T-helper 2 cell treated with Interferon-gamma antibody and Interleukin-4, amounts not matched to agents 100 ng/mL and 5 ng/mL, for 36 hours (primary cell): ENCODE data around the gene EPB42. TPM values are rescaled to one million over a fixed set of nuclear protein-coding genes. Genes with fewer than 3 reads are reported as not detected.

Source experiments
- intact Hi-C: fragments of 100-400 bp; cut with micrococcal nuclease; formaldehyde crosslinking; loops from one replicate; pipeline ENCODE4 v1.15.1; 2023
- total RNA-seq: library from RNA; stranded (reverse); gene quantifications from 2 replicates; pipeline ENCODE4 v1.2.3, GENCODE V29; 2022

EPB42 gene
- total RNA-seq, result not detected in 2 replicates

DNA sequence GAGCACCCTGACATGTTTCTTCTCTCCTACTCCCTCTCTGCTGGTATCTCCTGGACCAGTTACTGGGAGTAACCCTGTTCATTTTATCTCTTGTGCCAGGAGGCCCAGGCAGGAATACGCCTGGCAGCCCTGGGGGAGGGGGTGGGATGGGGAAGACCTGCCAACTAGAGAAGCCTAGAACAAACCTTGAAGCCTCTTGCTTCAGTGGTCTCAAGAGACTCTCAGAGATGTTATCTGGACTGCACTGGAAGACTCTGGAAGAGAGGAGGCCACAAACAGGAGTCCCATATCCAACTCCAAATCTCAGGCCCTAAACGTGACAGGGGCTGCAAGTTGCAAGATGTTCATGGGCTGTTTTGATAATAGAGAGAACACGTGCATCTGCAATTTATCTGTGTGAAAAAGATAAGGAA, at the start of gene EPB42:
Gene EPB42 (minus strand): TSS at position 28 of the 413 bp plus-strand sequence. CDS start 193 bp downstream, outside the sequence.
- intact Hi-C loops, result no loop called here

DNA sequence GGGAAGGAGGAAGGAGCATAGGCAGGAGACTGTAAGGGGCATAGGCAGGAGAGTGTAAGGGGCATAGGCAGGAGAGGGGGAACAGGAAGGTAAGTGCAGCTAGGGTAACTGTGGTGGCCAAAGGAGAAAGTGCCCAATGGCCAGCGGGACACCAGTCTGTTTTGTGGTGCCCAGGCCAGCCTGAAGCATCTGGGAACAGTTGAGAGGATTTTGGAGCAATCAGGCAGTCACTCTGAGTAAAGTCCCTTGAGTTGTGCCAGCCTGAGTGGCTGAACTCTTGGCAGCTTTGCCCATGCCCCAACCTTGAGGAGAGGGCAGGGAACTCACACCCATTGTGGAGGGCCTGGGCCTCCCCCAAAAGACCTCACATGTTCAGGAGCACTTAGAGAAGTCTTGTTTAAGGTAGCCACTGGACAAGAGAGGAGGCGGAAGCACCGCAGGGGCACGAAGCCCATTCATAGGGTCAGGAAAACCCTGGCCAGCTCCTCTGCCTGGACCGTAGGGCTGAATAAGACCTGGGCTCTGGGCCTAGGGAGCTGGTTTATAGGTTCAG, 49.4 kb upstream of the EPB42 start:
- intact Hi-C loops, result no loop called here

DNA sequence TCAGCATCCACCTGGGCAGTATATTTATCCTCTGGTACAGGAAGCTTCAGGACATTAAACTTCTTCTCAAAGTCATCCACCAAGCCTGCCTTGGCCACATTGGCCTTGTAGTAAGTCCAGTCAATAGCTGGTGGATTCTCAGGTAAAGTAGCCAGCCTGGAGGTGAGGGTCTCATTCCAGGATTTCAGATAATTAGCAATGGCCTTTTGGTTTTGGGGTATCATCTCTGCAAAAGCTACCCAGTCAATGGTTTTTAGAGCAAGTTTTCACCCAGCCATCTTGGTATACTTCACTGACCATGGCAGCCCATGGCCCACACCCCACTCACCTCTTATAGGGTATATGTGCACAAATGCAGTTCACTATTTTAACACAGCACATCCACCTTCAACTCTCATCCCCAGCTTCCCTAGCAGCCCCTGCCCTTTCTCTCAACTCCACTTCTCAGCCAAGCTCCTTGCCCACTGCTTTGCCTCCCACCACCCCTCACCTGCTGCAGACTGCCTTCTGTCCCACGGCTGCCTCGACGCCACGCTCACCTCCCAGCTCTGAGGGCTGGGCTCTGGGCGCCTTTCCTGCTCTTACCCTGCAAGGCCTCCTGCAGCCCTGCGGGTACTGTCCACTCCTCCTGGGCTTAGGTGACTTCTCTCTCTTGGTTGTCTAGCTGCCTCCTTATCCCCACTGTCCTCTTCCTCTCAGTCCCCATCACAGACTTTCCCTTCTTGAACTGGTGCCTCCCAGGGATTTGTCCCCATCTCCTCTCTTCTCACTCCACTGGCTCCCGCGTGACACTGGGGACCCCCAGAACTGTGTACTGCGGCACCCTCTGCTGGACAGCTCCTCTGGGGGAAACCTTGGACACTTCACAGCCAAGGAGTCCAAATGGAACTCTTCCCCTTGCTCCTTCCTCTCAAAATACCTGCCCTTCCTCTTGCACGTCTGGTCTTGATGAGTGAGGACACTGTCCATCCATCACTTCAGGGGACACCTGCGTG, 47.6 kb upstream of the EPB42 start:
- intact Hi-C loops, result no loop called here

DNA sequence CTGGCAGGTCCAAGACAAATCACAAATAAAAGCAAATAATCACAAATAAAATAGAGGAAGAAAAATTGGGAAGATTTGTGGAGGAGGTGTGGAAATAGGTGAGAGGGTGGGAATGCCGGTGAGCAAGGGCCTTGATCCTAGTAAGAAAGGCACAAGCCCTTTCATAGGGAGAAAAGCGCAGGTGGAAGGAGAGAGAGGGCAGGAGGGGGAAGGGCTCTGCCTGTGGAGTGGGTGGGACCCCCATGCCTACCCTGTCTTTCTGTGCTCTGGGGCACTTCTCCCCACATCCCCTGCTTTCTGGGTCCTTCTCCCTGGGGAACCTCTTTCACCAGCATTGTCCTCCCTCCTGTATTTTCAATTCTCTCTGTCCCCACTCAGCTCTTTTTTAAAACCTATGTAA, 46.6 kb upstream of the EPB42 start:
- intact Hi-C loops, result no loop called here

DNA sequence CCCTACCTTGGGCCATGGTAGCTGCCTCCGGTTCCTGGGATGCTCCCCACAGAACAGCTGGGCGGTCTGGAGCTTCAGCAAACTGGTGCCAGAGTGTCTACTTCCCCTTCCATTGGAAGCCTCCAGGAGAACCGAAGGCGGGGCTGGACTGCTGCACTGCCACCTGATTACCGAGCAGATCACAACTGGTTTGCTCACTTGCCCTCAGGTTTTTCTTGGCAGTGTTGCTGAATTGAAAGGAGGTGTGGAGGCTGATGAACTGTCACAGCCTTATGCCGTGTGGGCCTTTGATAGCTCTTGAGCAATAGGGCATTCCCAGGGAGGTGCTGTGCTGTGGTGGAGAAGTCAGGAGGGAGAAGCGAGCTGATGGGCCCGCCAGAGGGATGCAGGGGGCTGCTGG, 46.0 kb upstream of the EPB42 start, which contains the start of gene TGM5:
Gene TGM5 (minus strand): TSS at position 95 of the 400 bp plus-strand sequence. CDS start 79 bp downstream, at position 16.
- intact Hi-C loops, result no loop called here

- intact Hi-C loops, result no loop called here
Observed at GRCh38 chr15:43266386-43266785, 45.6 kb upstream of the EPB42 start.

DNA sequence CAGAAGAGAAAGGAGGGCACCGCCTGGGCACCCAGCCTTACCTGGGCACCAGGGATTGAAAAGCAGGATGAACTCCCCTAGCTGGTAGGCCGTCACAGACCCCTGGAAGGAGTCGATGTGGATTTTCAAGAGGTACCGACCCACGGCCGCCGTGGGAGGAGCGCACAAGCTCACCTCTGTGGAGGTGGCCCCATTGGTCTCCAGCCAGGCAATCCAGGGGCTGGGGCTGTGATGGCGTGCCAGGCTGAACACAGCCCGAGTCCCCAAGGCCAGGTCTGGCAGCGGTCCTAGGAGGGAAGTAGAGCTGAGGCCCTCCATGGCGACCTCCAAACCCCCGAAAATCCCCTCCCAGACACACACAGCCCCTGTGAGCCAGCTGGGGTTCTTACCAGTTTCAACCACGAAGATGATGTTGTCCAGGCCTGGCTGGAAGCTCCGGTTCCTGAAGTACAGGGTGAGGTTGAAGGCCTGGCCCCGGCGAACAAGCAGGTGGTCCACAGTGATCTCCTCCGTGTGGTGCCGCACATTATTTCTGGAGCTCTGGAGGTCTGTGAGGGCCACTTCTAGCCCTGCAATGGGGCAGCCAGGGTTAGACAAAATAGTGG, 39.3 kb upstream of the EPB42 start:
- intact Hi-C loops, result no loop called here

GRCh38 chr15:43258781-43259180, 38.0 kb upstream of the EPB42 start:
- intact Hi-C loops, result no loop called here

DNA sequence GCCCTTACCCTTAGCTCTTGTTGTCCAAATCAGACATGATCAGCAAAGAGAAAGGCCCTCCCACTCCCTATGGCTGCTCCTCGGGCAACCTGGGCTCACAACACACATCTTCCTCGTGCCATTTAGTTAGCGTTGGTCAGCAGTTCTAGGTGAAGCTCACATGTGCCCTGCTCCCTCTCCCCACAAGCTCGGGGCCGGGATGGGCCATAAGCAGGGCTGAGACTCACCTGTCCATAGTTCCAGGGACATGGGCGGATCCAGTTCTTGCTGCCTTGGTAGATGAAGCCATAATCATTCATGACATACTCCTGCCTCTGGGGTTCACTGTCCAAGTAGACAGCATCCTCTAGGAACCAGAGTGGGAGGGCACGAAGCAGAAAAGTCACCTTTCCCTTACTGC, 35.5 kb upstream of the EPB42 start:
- intact Hi-C loops, result no loop called here

- intact Hi-C loops, result no loop called here
Observed at GRCh38 chr15:43255376-43255775, 34.6 kb upstream of the EPB42 start.

GRCh38 chr15:43253431-43254403, 32.9 kb upstream of the EPB42 start:
- intact Hi-C loops, result no loop called here

GRCh38 chr15:43251871-43252250, 31.0 kb upstream of the EPB42 start:
- intact Hi-C loops, result loop anchor here (1.0 kb wide), 1 partner anchor 33 kb away; no protein-coding TSS in a partner anchor

- intact Hi-C loops, result loop anchor here (1.0 kb wide), 1 partner anchor 34 kb away; no protein-coding TSS in a partner anchor
Observed at GRCh38 chr15:43251185-43251870, 30.5 kb upstream of the EPB42 start.

- intact Hi-C loops, result loop anchor here (1.0 kb wide), 1 partner anchor 35 kb away; no protein-coding TSS in a partner anchor
Observed at GRCh38 chr15:43250785-43251184, 30.0 kb upstream of the EPB42 start.

DNA sequence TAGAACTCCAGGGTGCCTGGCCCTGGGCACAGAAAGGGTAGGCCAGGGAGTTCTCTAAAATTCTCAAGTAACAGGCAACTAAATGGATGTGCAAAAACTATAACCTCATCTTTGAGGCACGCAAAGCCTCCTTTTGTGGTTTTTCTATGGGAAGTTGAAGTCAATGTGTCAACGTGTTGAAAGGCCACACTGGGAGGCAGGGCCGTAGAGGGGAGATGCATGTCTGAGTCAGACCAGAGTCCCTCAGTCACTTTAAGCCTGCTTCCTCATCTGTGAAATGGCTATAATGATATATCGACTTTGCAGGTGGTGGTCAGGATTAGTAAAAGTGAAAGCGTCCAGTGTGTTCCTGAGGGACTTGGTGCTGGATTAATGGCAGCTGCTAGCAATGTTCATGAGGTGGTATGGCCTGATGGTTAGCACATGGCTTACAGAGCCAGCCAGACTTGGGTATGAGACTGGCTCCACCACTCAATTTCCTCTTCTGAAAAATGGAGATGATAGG, 28.9 kb upstream of the EPB42 start:
- intact Hi-C loops, result no loop called here

GRCh38 chr15:43249236-43249635, 28.4 kb upstream of the EPB42 start:
- intact Hi-C loops, result no loop called here

GRCh38 chr15:43246261-43246774, 25.5 kb upstream of the EPB42 start:
- intact Hi-C loops, result no loop called here

DNA sequence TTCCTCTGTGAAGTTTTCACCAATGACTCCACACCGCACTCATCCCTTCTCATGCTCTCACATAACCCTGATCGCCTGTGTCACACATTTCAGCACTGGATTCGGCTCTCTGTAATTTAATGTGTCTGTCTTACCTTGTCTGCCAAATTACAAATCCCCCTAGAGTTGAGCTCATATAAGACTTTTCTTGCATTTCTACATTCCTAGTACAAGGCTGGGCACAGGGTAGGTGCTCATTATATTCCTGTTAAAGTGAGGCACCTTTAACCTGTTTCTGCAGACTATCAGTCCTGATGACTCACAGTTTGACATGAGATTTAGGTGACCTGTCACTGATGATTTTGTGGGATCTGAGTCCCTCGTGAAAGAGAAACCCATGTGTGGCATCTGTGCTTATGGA, 23.3 kb upstream of the EPB42 start:
- intact Hi-C loops, result no loop called here

DNA sequence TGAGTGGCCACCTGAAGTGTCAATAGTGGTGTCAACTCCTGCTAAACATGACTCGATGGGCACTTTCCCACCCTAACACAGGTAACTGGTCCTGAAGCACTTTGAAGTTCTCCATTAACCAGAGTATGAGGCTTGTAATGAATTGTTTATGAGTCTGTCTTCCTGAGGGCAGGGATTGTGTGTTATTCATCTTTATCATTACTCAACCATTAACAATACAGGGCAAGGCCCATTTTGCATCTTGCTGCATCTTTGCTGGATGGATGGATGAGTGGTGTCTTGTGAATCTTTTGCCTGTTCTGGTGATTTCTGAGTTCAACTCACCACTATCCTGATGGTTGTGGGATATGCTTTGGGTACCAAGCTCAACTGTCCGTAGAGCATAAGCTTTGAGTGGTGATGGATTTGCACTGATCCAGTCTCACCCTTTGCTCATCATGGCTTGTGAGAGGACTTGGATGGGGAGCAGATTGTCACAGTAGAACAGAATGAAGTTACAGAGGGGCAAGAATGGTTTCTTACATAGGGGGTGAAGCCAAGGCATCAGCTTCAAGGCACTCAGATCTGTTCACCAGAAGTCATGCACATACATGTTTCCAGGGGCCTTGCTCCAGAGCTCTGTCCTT, 22.3 kb upstream of the EPB42 start:
- intact Hi-C loops, result no loop called here
